Astrocyte (in vitro differentiated cells and primary cell): ENCODE data around the gene NPHP4. TPM values are rescaled to one million over a fixed set of nuclear protein-coding genes. Genes with fewer than 3 reads are reported as not detected.

Experiments used
- DNase-seq: peaks from one replicate; pipeline ENCODE4 v3.0.0-alpha.2; 2010; ENCODE audit warnings: low read depth
- FAIRE-seq: peaks from 2 replicates; lab custom pipeline; 2011; peaks lifted over from hg19 to GRCh38; lab: Jason Lieb, UNC
- H2AFZ ChIP-seq: 2 replicates; pipeline ENCODE4 v1.6.0; 2012; ENCODE audit warnings: low read depth, low read length, inconsistent platforms
- H3K27ac ChIP-seq: 2 replicates; pipeline ENCODE4 v1.5.1; 2011; ENCODE audit warnings: low read depth, low read length, inconsistent platforms
- H3K27me3 ChIP-seq: 2 replicates; pipeline ENCODE4 v1.6.0; 2011; ENCODE audit warnings: low read length, inconsistent platforms; ENCODE audit not compliant: insufficient read depth
- H3K36me3 ChIP-seq: 2 replicates; pipeline ENCODE4 v1.5.1; 2011; ENCODE audit warnings: low read length, inconsistent platforms; ENCODE audit not compliant: insufficient read depth
- H3K4me1 ChIP-seq: 2 replicates; pipeline ENCODE4 v1.5.1; 2011; ENCODE audit warnings: low read length, inconsistent platforms; ENCODE audit not compliant: insufficient read depth
- H3K4me2 ChIP-seq: 2 replicates; pipeline ENCODE4 v1.6.0; 2012; ENCODE audit warnings: low read length, inconsistent platforms
- H3K4me3 ChIP-seq: 2 replicates; pipeline ENCODE4 v1.5.1; 2011; ENCODE audit warnings: low read depth, mild to moderate bottlenecking, low read length, inconsistent platforms; ENCODE audit not compliant: insufficient read depth
- H3K79me2 ChIP-seq: 2 replicates; pipeline ENCODE4 v1.6.0; 2012; ENCODE audit warnings: mild to moderate bottlenecking, low read length, inconsistent platforms; ENCODE audit not compliant: insufficient read depth
- H3K9ac ChIP-seq: 2 replicates; pipeline ENCODE4 v1.6.0; 2012; ENCODE audit warnings: mild to moderate bottlenecking, low read length, inconsistent platforms
- H3K9me3 ChIP-seq: 2 replicates; pipeline ENCODE4 v1.5.1; 2012; ENCODE audit warnings: low read depth, mild to moderate bottlenecking, low read length, inconsistent platforms; ENCODE audit not compliant: insufficient read depth
- H4K20me1 ChIP-seq: 2 replicates; pipeline ENCODE4 v1.6.0; 2012; ENCODE audit warnings: low read length, inconsistent platforms; ENCODE audit not compliant: insufficient read depth
- H3K27ac Mint-ChIP-seq: one replicate; pipeline ENCODE4 v1.8.0; 2021; ENCODE audit warnings: mild to moderate bottlenecking, mixed read lengths; ENCODE audit not compliant: unreplicated experiment
- H3K27me3 Mint-ChIP-seq: one replicate; pipeline ENCODE4 v1.8.0; 2021; ENCODE audit warnings: low read depth, mixed read lengths; ENCODE audit not compliant: unreplicated experiment
- H3K36me3 Mint-ChIP-seq: one replicate; pipeline ENCODE4 v1.8.0; 2021; ENCODE audit warnings: low read depth, mixed read lengths; ENCODE audit not compliant: unreplicated experiment
- H3K4me1 Mint-ChIP-seq: one replicate; pipeline ENCODE4 v1.8.0; 2021; ENCODE audit warnings: low read depth, mixed read lengths; ENCODE audit not compliant: unreplicated experiment
- H3K4me3 Mint-ChIP-seq: one replicate; pipeline ENCODE4 v1.8.0; 2021; ENCODE audit warnings: mild to moderate bottlenecking, moderate library complexity, mixed read lengths; ENCODE audit not compliant: unreplicated experiment
- H3K9me3 Mint-ChIP-seq: one replicate; pipeline ENCODE4 v1.8.0; 2021; ENCODE audit warnings: mild to moderate bottlenecking, mixed read lengths; ENCODE audit not compliant: unreplicated experiment
- EZH2 ChIP-seq: IDR thresholded peaks from 2 replicates; pipeline ENCODE4 v1.6.1; 2012; ENCODE audit warnings: mild to moderate bottlenecking, low read length, inconsistent platforms; ENCODE audit not compliant: insufficient read depth
- total RNA-seq: library from RNA; stranded (reverse); gene quantifications from 2 replicates; pipeline ENCODE4 v1.2.1, GENCODE V29; 2021
- TF ChIP-seq, protein P1 (sequence below): IDR thresholded peaks from 2 replicates; pipeline ENCODE4 v1.5.1; 2011; ENCODE audit warnings: low read depth, mild to moderate bottlenecking, inconsistent platforms, low read length, moderate library complexity; ENCODE audit not compliant: insufficient read depth

Gene NPHP4
- total RNA-seq, 1 donor from 2014 or later: 8.4 TPM

DNA sequence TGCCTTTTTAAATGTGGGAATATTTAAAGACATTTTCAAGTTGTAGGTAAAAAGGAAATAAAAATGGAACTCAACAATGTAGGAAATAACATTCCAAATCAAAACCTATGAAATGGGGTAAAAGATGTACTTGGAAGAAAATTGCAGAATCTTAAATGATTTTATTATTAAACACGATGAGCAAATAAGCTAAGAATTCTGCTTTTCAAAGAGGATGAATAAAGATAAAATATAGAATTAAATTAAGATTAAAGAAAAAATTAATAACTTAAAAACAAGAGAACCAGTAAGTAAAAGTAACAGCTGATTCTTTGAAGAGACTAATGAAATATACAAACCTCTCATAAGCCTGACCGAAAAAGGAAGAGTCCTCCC, 74.0 kb downstream of the NPHP4 start:
- H2AFZ ChIP-seq: no peak overlapping the region
- DNase-seq: no peak
- H3K4me1 Mint-ChIP-seq: peaks cover 25% of the 10 kb centered on the region
- H3K36me3 ChIP-seq: no peaks in the 10 kb centered on the region
- H3K27ac Mint-ChIP-seq: no peak overlapping the region
- TF ChIP-seq, protein P1, sequence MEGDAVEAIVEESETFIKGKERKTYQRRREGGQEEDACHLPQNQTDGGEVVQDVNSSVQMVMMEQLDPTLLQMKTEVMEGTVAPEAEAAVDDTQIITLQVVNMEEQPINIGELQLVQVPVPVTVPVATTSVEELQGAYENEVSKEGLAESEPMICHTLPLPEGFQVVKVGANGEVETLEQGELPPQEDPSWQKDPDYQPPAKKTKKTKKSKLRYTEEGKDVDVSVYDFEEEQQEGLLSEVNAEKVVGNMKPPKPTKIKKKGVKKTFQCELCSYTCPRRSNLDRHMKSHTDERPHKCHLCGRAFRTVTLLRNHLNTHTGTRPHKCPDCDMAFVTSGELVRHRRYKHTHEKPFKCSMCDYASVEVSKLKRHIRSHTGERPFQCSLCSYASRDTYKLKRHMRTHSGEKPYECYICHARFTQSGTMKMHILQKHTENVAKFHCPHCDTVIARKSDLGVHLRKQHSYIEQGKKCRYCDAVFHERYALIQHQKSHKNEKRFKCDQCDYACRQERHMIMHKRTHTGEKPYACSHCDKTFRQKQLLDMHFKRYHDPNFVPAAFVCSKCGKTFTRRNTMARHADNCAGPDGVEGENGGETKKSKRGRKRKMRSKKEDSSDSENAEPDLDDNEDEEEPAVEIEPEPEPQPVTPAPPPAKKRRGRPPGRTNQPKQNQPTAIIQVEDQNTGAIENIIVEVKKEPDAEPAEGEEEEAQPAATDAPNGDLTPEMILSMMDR: no peak
- TF ChIP-seq EZH2: no peak
- no peaks in the 10 kb centered on the region for H3K27me3 ChIP-seq
- H3K9ac ChIP-seq: no peak overlapping the region
- H3K36me3 Mint-ChIP-seq: no peaks in the 10 kb centered on the region
- H3K4me3 Mint-ChIP-seq: no peak overlapping the region
- FAIRE-seq: no peak
- H3K4me3 ChIP-seq: no peak overlapping the region
- H3K9me3 ChIP-seq: no peaks in the 10 kb centered on the region
- H3K27me3 Mint-ChIP-seq: no peaks in the 10 kb centered on the region
- peaks cover 6% of the 10 kb centered on the region for H3K4me1 ChIP-seq
- no peak overlapping the region for H3K27ac ChIP-seq
- no peak overlapping the region for H3K4me2 ChIP-seq
- H3K79me2 ChIP-seq: no peaks in the 10 kb centered on the region
- no peaks in the 10 kb centered on the region for H3K9me3 Mint-ChIP-seq
- peaks cover 11% of the 10 kb centered on the region for H4K20me1 ChIP-seq

DNA sequence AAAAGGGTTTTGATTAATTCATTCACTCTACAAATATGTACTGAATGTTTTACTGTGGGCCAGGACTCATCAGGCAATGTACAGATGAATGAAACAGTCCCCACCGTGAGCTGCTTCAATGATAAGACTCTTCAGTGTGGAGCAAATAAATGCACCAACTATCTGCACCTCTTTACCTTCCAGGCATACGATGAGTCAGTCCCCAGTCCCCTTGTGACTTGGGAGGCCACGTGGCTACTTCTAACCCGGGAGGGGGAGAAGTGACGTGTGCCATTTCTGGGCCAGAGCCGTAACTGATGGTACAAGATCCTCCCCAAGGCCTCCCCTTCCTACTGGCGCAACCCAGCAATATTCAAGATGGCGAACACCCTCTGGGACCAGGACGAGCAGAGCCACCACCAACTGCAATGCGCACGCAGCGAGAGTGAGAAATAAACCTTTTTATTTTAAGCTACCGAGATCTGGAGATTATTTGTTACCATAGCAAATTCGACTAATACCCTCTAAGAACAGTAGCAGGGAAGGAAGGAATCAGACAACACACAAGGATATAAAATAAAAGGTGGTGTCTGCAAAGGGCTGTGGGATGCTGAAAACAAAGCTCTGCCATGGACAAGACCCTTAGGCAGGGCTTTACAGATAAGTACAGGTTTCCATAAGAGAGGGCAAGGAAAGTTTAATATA, 74.5 kb downstream of the NPHP4 start:
- H3K4me1 Mint-ChIP-seq: peaks cover 29% of the 10 kb centered on the region
- DNase-seq: no peak
- H3K79me2 ChIP-seq: no peaks in the 10 kb centered on the region
- H3K4me3 Mint-ChIP-seq: no peak overlapping the region
- FAIRE-seq: no peak
- H3K27me3 Mint-ChIP-seq: no peaks in the 10 kb centered on the region
- no peaks in the 10 kb centered on the region for H3K9me3 ChIP-seq
- no peaks in the 10 kb centered on the region for H3K36me3 Mint-ChIP-seq
- no peak overlapping the region for H3K9ac ChIP-seq
- no peaks in the 10 kb centered on the region for H3K9me3 Mint-ChIP-seq
- no peaks in the 10 kb centered on the region for H3K36me3 ChIP-seq
- no peak overlapping the region for H3K4me2 ChIP-seq
- no peak overlapping the region for H3K27ac Mint-ChIP-seq
- no peaks in the 10 kb centered on the region for H3K27me3 ChIP-seq
- H3K27ac ChIP-seq: no peak overlapping the region
- no peak overlapping the region for H3K4me3 ChIP-seq
- no peak overlapping the region for H2AFZ ChIP-seq
- H4K20me1 ChIP-seq: peaks cover 11% of the 10 kb centered on the region
- no peak for TF ChIP-seq EZH2
- TF ChIP-seq, protein P1: no peak
- peaks cover 6% of the 10 kb centered on the region for H3K4me1 ChIP-seq

DNA sequence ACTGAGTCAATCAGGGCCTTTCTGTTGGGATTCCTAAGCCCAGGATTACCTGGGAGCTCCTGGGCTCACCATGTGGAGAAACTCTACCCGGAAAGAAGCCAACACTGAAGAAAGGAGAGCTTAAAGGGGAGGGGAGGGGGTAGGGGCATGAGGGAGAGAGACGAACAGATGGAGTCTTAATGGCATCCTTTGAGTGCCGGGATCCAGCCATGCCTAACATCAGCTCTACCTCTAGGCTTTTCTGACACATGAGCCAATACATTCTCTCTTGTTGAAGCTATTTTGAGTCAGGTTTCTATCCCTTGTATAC, 75.0 kb downstream of the NPHP4 start:
- Histone ChIP-seq H3K27ac (no peak overlapping the region), H3K4me1 (peaks cover 6% of the 10 kb centered on the region), H3K4me3 (no peak overlapping the region), H4K20me1 (peaks cover 11% of the 10 kb centered on the region), H2AFZ (no peak overlapping the region), H3K79me2 (no peaks in the 10 kb centered on the region), H3K36me3 (no peaks in the 10 kb centered on the region), H3K4me2 (no peak overlapping the region), H3K9ac (no peak overlapping the region), H3K27me3 (no peaks in the 10 kb centered on the region), H3K9me3 (no peaks in the 10 kb centered on the region)
- H3K27me3 Mint-ChIP-seq: no peaks in the 10 kb centered on the region
- H3K27ac Mint-ChIP-seq: no peak overlapping the region
- DNase-seq (no peak), FAIRE-seq (no peak)
- TF ChIP-seq, protein P1: no peak
- TF ChIP-seq EZH2: no peak
- no peaks in the 10 kb centered on the region for H3K9me3 Mint-ChIP-seq
- H3K4me1 Mint-ChIP-seq: peaks cover 32% of the 10 kb centered on the region
- no peak overlapping the region for H3K4me3 Mint-ChIP-seq
- no peaks in the 10 kb centered on the region for H3K36me3 Mint-ChIP-seq
